Measurements from ENCODE around the gene TBC1D1. TPM values are rescaled to one million over a fixed set of nuclear protein-coding genes. Genes with fewer than 3 reads are reported as not detected.

TBC1D1 gene
- total RNA-seq, 1 experiment from 2014 or later, result 42.6 TPM

DNA sequence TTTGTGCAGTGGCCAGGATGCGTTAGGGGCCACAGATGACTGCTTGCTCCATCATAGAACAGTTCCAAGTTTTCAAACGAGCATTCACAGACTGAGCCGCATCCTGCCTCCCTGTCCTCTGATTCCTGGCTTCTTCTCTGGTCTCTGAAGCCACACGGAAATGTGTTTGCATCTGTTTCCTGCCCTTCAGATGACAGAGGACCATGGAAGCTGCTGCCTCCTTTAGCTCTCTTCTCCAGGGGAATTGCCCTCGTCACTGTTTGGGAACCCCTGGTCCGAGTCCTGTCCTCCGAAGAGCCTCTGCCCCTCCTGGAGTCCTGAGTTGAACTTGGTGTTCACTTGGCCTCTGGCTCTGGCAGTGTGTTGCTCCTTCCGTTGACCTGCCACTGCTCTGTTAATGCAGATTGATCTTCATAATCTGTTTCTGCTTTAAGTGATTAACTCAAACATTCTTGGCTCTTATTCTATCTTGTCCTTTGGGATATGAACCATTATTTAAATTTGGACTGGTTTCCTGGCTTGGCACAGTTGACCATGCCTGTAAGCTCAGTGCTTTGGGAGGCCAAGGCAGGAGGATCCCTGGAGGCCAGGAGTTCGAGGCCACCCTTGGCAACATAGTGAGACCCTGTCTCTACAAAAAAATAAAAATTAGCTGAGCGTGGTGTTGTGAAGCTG, 165.3 kb downstream of the TBC1D1 start:
- Histone ChIP-seq H3K27me3 (replicated peaks; ENCODE audit: insufficient read depth, low read depth, low read length, poor library complexity) (no peaks in the 10 kb centered on the region), H3K4me3 (ENCODE audit: low read depth, low read length, poor library complexity, severe bottlenecking) (no peak overlapping the region), H3K4me1 (ENCODE audit: insufficient read depth, low read length, poor library complexity, severe bottlenecking) (no peaks in the 10 kb centered on the region), H3K36me3 (ENCODE audit: insufficient read depth, low read length, poor library complexity, severe bottlenecking) (no peaks in the 10 kb centered on the region), H3K27ac (ENCODE audit: low read depth, low read length, poor library complexity, severe bottlenecking) (no peak overlapping the region), H3K9me3 (ENCODE audit: low read depth, low read length, poor library complexity, severe bottlenecking) (no peaks in the 10 kb centered on the region)
- intact Hi-C loops (cut with micrococcal nuclease; ENCODE audit: unreplicated experiment), result no loop called here
- BruUV-seq (replicated peaks), result no TSS peak
- ChIA-PET CTCF (no interaction called here), POLR2A (ENCODE audit: low non-redundant PET) (no interaction called here)
- DNase-seq (ENCODE audit: low spot score), result no peak
- TF ChIP-seq EZH2 (IDR thresholded peaks at IDR 0.05; ENCODE audit: borderline replicate concordance, low read depth, low read length, poor library complexity, severe bottlenecking), result no peak
- TF ChIP-seq, protein P1, sequence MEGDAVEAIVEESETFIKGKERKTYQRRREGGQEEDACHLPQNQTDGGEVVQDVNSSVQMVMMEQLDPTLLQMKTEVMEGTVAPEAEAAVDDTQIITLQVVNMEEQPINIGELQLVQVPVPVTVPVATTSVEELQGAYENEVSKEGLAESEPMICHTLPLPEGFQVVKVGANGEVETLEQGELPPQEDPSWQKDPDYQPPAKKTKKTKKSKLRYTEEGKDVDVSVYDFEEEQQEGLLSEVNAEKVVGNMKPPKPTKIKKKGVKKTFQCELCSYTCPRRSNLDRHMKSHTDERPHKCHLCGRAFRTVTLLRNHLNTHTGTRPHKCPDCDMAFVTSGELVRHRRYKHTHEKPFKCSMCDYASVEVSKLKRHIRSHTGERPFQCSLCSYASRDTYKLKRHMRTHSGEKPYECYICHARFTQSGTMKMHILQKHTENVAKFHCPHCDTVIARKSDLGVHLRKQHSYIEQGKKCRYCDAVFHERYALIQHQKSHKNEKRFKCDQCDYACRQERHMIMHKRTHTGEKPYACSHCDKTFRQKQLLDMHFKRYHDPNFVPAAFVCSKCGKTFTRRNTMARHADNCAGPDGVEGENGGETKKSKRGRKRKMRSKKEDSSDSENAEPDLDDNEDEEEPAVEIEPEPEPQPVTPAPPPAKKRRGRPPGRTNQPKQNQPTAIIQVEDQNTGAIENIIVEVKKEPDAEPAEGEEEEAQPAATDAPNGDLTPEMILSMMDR (conservative IDR thresholded peaks at IDR 0.05; ENCODE audit: low read depth, low read length), result no peak

GRCh38 chr4:38058151-38058550, 167.3 kb downstream of the TBC1D1 start:
- intact Hi-C loops (cut with micrococcal nuclease; ENCODE audit: unreplicated experiment), result no loop called here
- no peak overlapping the region for H3K27ac ChIP-seq (ENCODE audit: low read depth, low read length, poor library complexity, severe bottlenecking)
- TF ChIP-seq, protein P1 (conservative IDR thresholded peaks at IDR 0.05; ENCODE audit: low read depth, low read length), result no peak
- no peak for TF ChIP-seq EZH2 (IDR thresholded peaks at IDR 0.05; ENCODE audit: borderline replicate concordance, low read depth, low read length, poor library complexity, severe bottlenecking)
- ChIA-PET POLR2A (ENCODE audit: low non-redundant PET) (no interaction called here), CTCF (interaction anchor here (0.5 kb wide), 1 partner anchor 207 kb away, joined by 3 read pairs; no protein-coding TSS in a partner anchor)
- peaks cover 3% of the 10 kb centered on the region for H3K4me1 ChIP-seq (ENCODE audit: insufficient read depth, low read length, poor library complexity, severe bottlenecking)
- BruUV-seq (replicated peaks), result no TSS peak
- H3K9me3 ChIP-seq (ENCODE audit: low read depth, low read length, poor library complexity, severe bottlenecking), result no peaks in the 10 kb centered on the region
- H3K4me3 ChIP-seq (ENCODE audit: low read depth, low read length, poor library complexity, severe bottlenecking), result no peak overlapping the region
- no peaks in the 10 kb centered on the region for H3K36me3 ChIP-seq (ENCODE audit: insufficient read depth, low read length, poor library complexity, severe bottlenecking)
- no peak for DNase-seq (ENCODE audit: low spot score)
- no peaks in the 10 kb centered on the region for H3K27me3 ChIP-seq (replicated peaks; ENCODE audit: insufficient read depth, low read depth, low read length, poor library complexity)

DNA sequence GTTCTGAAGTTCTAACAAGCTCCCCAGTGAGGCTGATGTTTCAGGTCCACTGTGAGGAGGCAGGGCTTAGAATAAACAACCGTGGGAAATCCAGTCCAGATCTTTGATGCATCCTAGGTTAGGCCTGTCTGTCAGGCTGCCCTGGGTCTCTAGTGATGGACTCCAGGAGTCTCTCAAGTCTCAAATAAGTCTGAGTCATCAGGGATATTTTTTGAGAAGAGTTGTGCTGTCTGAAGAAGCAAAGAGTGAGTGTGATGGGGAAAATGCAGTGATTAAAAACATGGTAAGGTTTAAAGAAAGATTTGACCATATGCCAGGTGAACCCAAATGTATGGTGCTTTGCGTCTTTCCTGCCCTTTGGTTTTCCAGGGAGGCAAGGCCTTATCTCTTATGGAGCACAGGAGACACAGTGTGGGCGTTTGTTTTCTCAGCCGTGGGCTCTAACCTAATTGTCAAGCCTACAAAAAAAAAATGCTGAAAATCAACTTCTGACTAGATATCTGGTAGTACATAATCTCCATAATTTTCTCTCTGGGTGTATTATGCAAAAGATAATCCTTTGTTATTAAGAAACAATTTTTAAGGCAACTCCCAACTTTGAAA, 170.0 kb downstream of the TBC1D1 start:
- CTCF ChIA-PET, result interaction anchor here (0.5 kb wide), 1 partner anchor 118 kb away, joined by 4 read pairs; no protein-coding TSS in a partner anchor
- H3K4me1 ChIP-seq (ENCODE audit: insufficient read depth, low read length, poor library complexity, severe bottlenecking), result peaks cover 3% of the 10 kb centered on the region
- no peaks in the 10 kb centered on the region for H3K27me3 ChIP-seq (replicated peaks; ENCODE audit: insufficient read depth, low read depth, low read length, poor library complexity)
- peak; percentile 18 for DNase-seq (ENCODE audit: low spot score)
- intact Hi-C loops (cut with micrococcal nuclease; ENCODE audit: unreplicated experiment), result loop anchor here (5.0 kb wide), 4 partner anchors 116 to 796 kb away; partner anchors contain the start of genes TLR10 and TLR6
- no TSS peak for BruUV-seq (replicated peaks)
- no peak overlapping the region for H3K4me3 ChIP-seq (ENCODE audit: low read depth, low read length, poor library complexity, severe bottlenecking)
- TF ChIP-seq EZH2 (IDR thresholded peaks at IDR 0.05; ENCODE audit: borderline replicate concordance, low read depth, low read length, poor library complexity, severe bottlenecking), result no peak
- TF ChIP-seq, protein P1 (conservative IDR thresholded peaks at IDR 0.05; ENCODE audit: low read depth, low read length), result no peak
- POLR2A ChIA-PET (ENCODE audit: low non-redundant PET), result no interaction called here
- H3K36me3 ChIP-seq (ENCODE audit: insufficient read depth, low read length, poor library complexity, severe bottlenecking), result no peaks in the 10 kb centered on the region
- H3K27ac ChIP-seq (ENCODE audit: low read depth, low read length, poor library complexity, severe bottlenecking), result no peak overlapping the region
- no peaks in the 10 kb centered on the region for H3K9me3 ChIP-seq (ENCODE audit: low read depth, low read length, poor library complexity, severe bottlenecking)
